ENCODE measurements around the gene FAF1. TPM values are rescaled to one million over a fixed set of nuclear protein-coding genes. Genes with fewer than 3 reads are reported as not detected.

Gene FAF1
- total RNA-seq, 1 experiment from 2014 or later, result 73.2 TPM

DNA sequence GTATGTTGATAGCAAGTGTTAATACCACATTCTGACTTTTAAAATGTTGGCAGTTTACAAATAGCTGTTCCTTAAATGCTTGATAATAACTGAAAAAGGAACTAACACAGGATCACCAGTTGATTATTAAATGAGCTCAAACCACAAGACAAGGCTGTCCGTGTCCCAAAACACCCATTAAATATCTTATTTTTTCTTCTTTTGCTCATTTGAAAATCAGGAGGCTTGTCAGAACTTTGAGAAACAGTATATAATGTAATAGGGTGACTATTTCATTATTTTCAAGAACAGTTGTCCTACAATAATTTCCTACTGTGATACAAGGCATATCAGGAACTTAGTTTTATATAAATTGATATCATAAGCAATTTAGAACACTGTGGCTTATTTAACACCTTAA lies 12.7 kb upstream of the FAF1 start:
- DNase-seq (ENCODE audit: low read depth, low spot score) (no peak), ATAC-seq (no peak)
- H3K27ac ChIP-seq (ENCODE audit: low read depth, low read length), result no peak overlapping the region
- no TSS peak for BruUV-seq (replicated peaks)
- no peaks in the 10 kb centered on the region for H3K36me3 ChIP-seq (ENCODE audit: control insufficient read depth in 1 of 2, insufficient read depth in 2 of 2, low read length in 2 of 2)
- POLR2A ChIA-PET, result no interaction called here
- H4K20me1 ChIP-seq (ENCODE audit: insufficient read depth), result no peaks in the 10 kb centered on the region
- H3K9me3 ChIP-seq (ENCODE audit: control insufficient read depth in 1 of 2, insufficient read depth in 1 of 2, low read depth in 1 of 2, low read length in 2 of 2), result no peaks in the 10 kb centered on the region
- H3K4me2 ChIP-seq (ENCODE audit: low read length), result no peak overlapping the region
- RAD21 ChIA-PET (ENCODE audit: low non-redundant PET in 1 of 2, low total read pairs in 2 of 2, uncharacterized antibody in 2 of 2, unreplicated experiment in 2 of 2), result no interaction called here
- no peak for TF ChIP-seq SIN3A (IDR thresholded peaks at IDR 0.05; ENCODE audit: low read depth)
- TF ChIP-seq ATF3 (IDR thresholded peaks at IDR 0.05), result no peak
- no peak for TF ChIP-seq CEBPB (IDR thresholded peaks at IDR 0.05; ENCODE audit: low read depth)
- TF ChIP-seq POLR2A (IDR thresholded peaks at IDR 0.05; ENCODE audit: borderline replicate concordance, extremely low read depth, insufficient read depth, insufficient read length), result no peak
- no peak for TF ChIP-seq ELF1 (IDR thresholded peaks at IDR 0.05; ENCODE audit: borderline replicate concordance, low read depth)
- no peak for TF ChIP-seq RAD21 (IDR thresholded peaks at IDR 0.05; ENCODE audit: low read depth)
- TF ChIP-seq SRF (IDR thresholded peaks at IDR 0.05; ENCODE audit: low read depth), result no peak
- TF ChIP-seq EZH2phosphoT487 (IDR thresholded peaks at IDR 0.05; ENCODE audit: borderline replicate concordance), result no peak
- TF ChIP-seq FOSL1 (IDR thresholded peaks at IDR 0.05; ENCODE audit: low read depth), result no peak
- no peak for TF ChIP-seq TCF7L2 (IDR thresholded peaks at IDR 0.05; ENCODE audit: borderline replicate concordance, extremely low read depth, insufficient read depth, insufficient read length)
- H3K4me1 ChIP-seq (ENCODE audit: control insufficient read depth in 1 of 2, insufficient read depth in 2 of 2, low read length in 2 of 2), result peaks cover under 1 to 21% of the 10 kb centered on the region in 2 experiments; a peak in 3 of 4 replicates
- no peaks in the 10 kb centered on the region for H3K79me2 ChIP-seq (ENCODE audit: insufficient read depth, low read length)
- intact Hi-C loops (cut with micrococcal nuclease), result no loop called here
- no peak overlapping the region for H3K4me3 ChIP-seq (replicated peaks in 1 of 2; ENCODE audit: low read depth in 1 of 2, low read length in 2 of 2)
- H3K9ac ChIP-seq (ENCODE audit: low read length), result no peak overlapping the region
- CTCF ChIA-PET, result no interaction called here
- H3K27me3 ChIP-seq (ENCODE audit: insufficient read depth, low read length), result no peaks in the 10 kb centered on the region
- H3K9me2 ChIP-seq (ENCODE audit: insufficient read depth), result no peaks in the 10 kb centered on the region; the same call in 1 of the 2 replicates
- no peak overlapping the region for H2AFZ ChIP-seq (ENCODE audit: low read depth, low read length, poor library complexity, severe bottlenecking)

DNA sequence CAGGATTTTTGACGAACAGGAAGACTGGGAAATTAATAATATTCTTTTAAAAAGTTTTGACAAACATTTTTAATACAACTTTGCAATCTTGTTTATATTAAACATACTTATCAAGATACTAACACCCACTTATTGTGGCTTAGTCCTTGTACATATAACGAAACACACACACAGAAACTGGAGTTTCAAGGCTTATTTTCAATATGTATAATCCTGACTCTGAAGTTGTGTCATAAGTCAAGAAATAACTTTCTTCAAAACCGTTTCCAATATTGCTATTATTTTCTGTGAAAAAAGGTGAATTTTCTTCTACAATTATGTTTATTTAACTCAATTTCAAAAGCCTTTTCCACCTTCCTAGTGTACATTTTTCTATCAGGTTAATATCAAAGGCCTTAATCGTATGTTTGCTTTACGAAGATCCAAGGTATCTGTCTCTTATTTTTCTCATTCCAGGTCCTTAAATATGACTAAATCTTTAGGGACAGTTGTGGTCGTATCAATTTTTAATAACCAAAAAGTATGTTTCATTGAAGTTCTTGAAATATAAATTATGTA lies 11.8 kb upstream of the FAF1 start:
- TF ChIP-seq YY1 (IDR thresholded peaks at IDR 0.05; ENCODE audit: extremely low read depth, insufficient replicate concordance, low read depth, low read length) (no peak), SIN3A (IDR thresholded peaks at IDR 0.05; ENCODE audit: low read depth) (no peak)
- no peaks in the 10 kb centered on the region for H3K79me2 ChIP-seq (ENCODE audit: insufficient read depth, low read length)
- ATAC-seq (no peak), DNase-seq (ENCODE audit: low read depth, low spot score) (no peak)
- intact Hi-C loops (cut with micrococcal nuclease), result no loop called here
- H3K4me2 ChIP-seq (ENCODE audit: low read length), result no peak overlapping the region
- POLR2A ChIA-PET, result no interaction called here
- peaks cover 7 to 24% of the 10 kb centered on the region in 2 experiments; a peak in 3 of 4 replicates for H3K4me1 ChIP-seq (ENCODE audit: control insufficient read depth in 1 of 2, insufficient read depth in 2 of 2, low read length in 2 of 2)
- CTCF ChIA-PET, result no interaction called here
- H3K9me3 ChIP-seq (ENCODE audit: control insufficient read depth in 1 of 2, insufficient read depth in 1 of 2, low read depth in 1 of 2, low read length in 2 of 2), result no peaks in the 10 kb centered on the region
- no peak overlapping the region for H3K9ac ChIP-seq (ENCODE audit: low read length)
- no peaks in the 10 kb centered on the region for H3K36me3 ChIP-seq (ENCODE audit: control insufficient read depth in 1 of 2, insufficient read depth in 2 of 2, low read length in 2 of 2)
- no peaks in the 10 kb centered on the region; the same call in 1 of the 2 replicates for H3K9me2 ChIP-seq (ENCODE audit: insufficient read depth)
- no peaks in the 10 kb centered on the region for H4K20me1 ChIP-seq (ENCODE audit: insufficient read depth)
- no TSS peak for BruUV-seq (replicated peaks)
- no peak overlapping the region for H2AFZ ChIP-seq (ENCODE audit: low read depth, low read length, poor library complexity, severe bottlenecking)
- H3K4me3 ChIP-seq (replicated peaks in 1 of 2; ENCODE audit: low read depth in 1 of 2, low read length in 2 of 2), result no peak overlapping the region
- RAD21 ChIA-PET (ENCODE audit: low non-redundant PET in 1 of 2, low total read pairs in 2 of 2, uncharacterized antibody in 2 of 2, unreplicated experiment in 2 of 2), result no interaction called here
- no peak overlapping the region for H3K27ac ChIP-seq (ENCODE audit: low read depth, low read length)
- H3K27me3 ChIP-seq (ENCODE audit: insufficient read depth, low read length), result no peaks in the 10 kb centered on the region
